Measurements from ENCODE around the gene IRX6.

IRX6 gene

GRCh38 chr16:55284718-55285099 lies 39.3 kb upstream of the IRX6 start:
- TF ChIP-seq TAF1 (IDR thresholded peaks at IDR 0.05; ENCODE audit: low read depth, low read length): no peak
- no peak for TF ChIP-seq POU2F2 (IDR thresholded peaks at IDR 0.05; ENCODE audit: low read depth, low read length)
- no peak for TF ChIP-seq PAX5 (IDR thresholded peaks at IDR 0.05; ENCODE audit: insufficient read depth, low read length, severe bottlenecking)
- no peak for TF ChIP-seq POLR2AphosphoS5 (IDR thresholded peaks at IDR 0.05; ENCODE audit: low read depth, low read length)
- no peak for TF ChIP-seq POLR2A (IDR thresholded peaks at IDR 0.05; ENCODE audit: low read depth, low read length)
- no peak for TF ChIP-seq SPI1 (IDR thresholded peaks at IDR 0.05; ENCODE audit: low read depth, low read length)
- no peak for FAIRE-seq
- no peak for DNase-seq (ENCODE audit: insufficient read length, low spot score)

- no peak for DNase-seq (ENCODE audit: insufficient read length, low spot score)
- TF ChIP-seq POLR2A (IDR thresholded peaks at IDR 0.05; ENCODE audit: low read depth, low read length): no peak
- TF ChIP-seq PAX5 (IDR thresholded peaks at IDR 0.05; ENCODE audit: insufficient read depth, low read length, severe bottlenecking): no peak
- TF ChIP-seq POU2F2 (IDR thresholded peaks at IDR 0.05; ENCODE audit: low read depth, low read length): no peak
- no peak for TF ChIP-seq SPI1 (IDR thresholded peaks at IDR 0.05; ENCODE audit: low read depth, low read length)
- TF ChIP-seq POLR2AphosphoS5 (IDR thresholded peaks at IDR 0.05; ENCODE audit: low read depth, low read length): no peak
- no peak for TF ChIP-seq TAF1 (IDR thresholded peaks at IDR 0.05; ENCODE audit: low read depth, low read length)
- FAIRE-seq: no peak
These were observed 38.4 kb upstream of the IRX6 start for GRCh38 chr16:55285586-55285985.

- no peak for DNase-seq (ENCODE audit: insufficient read length, low spot score)
- FAIRE-seq: no peak
- TF ChIP-seq POLR2AphosphoS5 (IDR thresholded peaks at IDR 0.05; ENCODE audit: low read depth, low read length): no peak
- no peak for TF ChIP-seq PAX5 (IDR thresholded peaks at IDR 0.05; ENCODE audit: insufficient read depth, low read length, severe bottlenecking)
- TF ChIP-seq POU2F2 (IDR thresholded peaks at IDR 0.05; ENCODE audit: low read depth, low read length): no peak
- TF ChIP-seq SPI1 (IDR thresholded peaks at IDR 0.05; ENCODE audit: low read depth, low read length): no peak
- TF ChIP-seq TAF1 (IDR thresholded peaks at IDR 0.05; ENCODE audit: low read depth, low read length): no peak
- TF ChIP-seq POLR2A (IDR thresholded peaks at IDR 0.05; ENCODE audit: low read depth, low read length): no peak
These were observed 34.6 kb upstream of the IRX6 start for GRCh38 chr16:55289353-55289752.

GRCh38 chr16:55291847-55292246 lies 32.2 kb upstream of the IRX6 start:
- FAIRE-seq: no peak
- no peak for DNase-seq (ENCODE audit: insufficient read length, low spot score)
- TF ChIP-seq POLR2A (IDR thresholded peaks at IDR 0.05; ENCODE audit: low read depth, low read length) (no peak), POU2F2 (IDR thresholded peaks at IDR 0.05; ENCODE audit: low read depth, low read length) (no peak), PAX5 (IDR thresholded peaks at IDR 0.05; ENCODE audit: insufficient read depth, low read length, severe bottlenecking) (no peak), POLR2AphosphoS5 (IDR thresholded peaks at IDR 0.05; ENCODE audit: low read depth, low read length) (no peak), SPI1 (IDR thresholded peaks at IDR 0.05; ENCODE audit: low read depth, low read length) (no peak), TAF1 (IDR thresholded peaks at IDR 0.05; ENCODE audit: low read depth, low read length) (no peak)

GRCh38 chr16:55292491-55292890 lies 31.5 kb upstream of the IRX6 start:
- DNase-seq (ENCODE audit: insufficient read length, low spot score) (no peak), FAIRE-seq (no peak)
- TF ChIP-seq POLR2A (IDR thresholded peaks at IDR 0.05; ENCODE audit: low read depth, low read length) (no peak), POLR2AphosphoS5 (IDR thresholded peaks at IDR 0.05; ENCODE audit: low read depth, low read length) (no peak), SPI1 (IDR thresholded peaks at IDR 0.05; ENCODE audit: low read depth, low read length) (no peak), PAX5 (IDR thresholded peaks at IDR 0.05; ENCODE audit: insufficient read depth, low read length, severe bottlenecking) (no peak), POU2F2 (IDR thresholded peaks at IDR 0.05; ENCODE audit: low read depth, low read length) (no peak), TAF1 (IDR thresholded peaks at IDR 0.05; ENCODE audit: low read depth, low read length) (no peak)

- DNase-seq (ENCODE audit: insufficient read length, low spot score): no peak
- no peak for TF ChIP-seq TAF1 (IDR thresholded peaks at IDR 0.05; ENCODE audit: low read depth, low read length)
- no peak for TF ChIP-seq SPI1 (IDR thresholded peaks at IDR 0.05; ENCODE audit: low read depth, low read length)
- TF ChIP-seq PAX5 (IDR thresholded peaks at IDR 0.05; ENCODE audit: insufficient read depth, low read length, severe bottlenecking): no peak
- no peak for TF ChIP-seq POLR2AphosphoS5 (IDR thresholded peaks at IDR 0.05; ENCODE audit: low read depth, low read length)
- no peak for FAIRE-seq
These were observed 29.9 kb upstream of the IRX6 start for GRCh38 chr16:55294129-55294528.

- FAIRE-seq (no peak), DNase-seq (ENCODE audit: insufficient read length, low spot score) (no peak)
These were observed 29.1 kb upstream of the IRX6 start for GRCh38 chr16:55294931-55295342.

GRCh38 chr16:55297062-55297909 lies 26.7 kb upstream of the IRX6 start:
- FAIRE-seq: no peak
- no peak for DNase-seq (ENCODE audit: insufficient read length, low spot score)
- TF ChIP-seq POLR2A (IDR thresholded peaks at IDR 0.05; ENCODE audit: low read depth, low read length) (no peak), SPI1 (IDR thresholded peaks at IDR 0.05; ENCODE audit: low read depth, low read length) (no peak), TAF1 (IDR thresholded peaks at IDR 0.05; ENCODE audit: low read depth, low read length) (no peak), PAX5 (IDR thresholded peaks at IDR 0.05; ENCODE audit: insufficient read depth, low read length, severe bottlenecking) (no peak)

More at GRCh38 chr16:55294931-55295342, 29.1 kb upstream of the IRX6 start:
- TF ChIP-seq POLR2AphosphoS5 (IDR thresholded peaks at IDR 0.05; ENCODE audit: low read depth, low read length): no peak
- TF ChIP-seq POLR2A (IDR thresholded peaks at IDR 0.05; ENCODE audit: low read depth, low read length): no peak
- no peak for TF ChIP-seq PAX5 (IDR thresholded peaks at IDR 0.05; ENCODE audit: insufficient read depth, low read length, severe bottlenecking)

- TF ChIP-seq POU2F2 (IDR thresholded peaks at IDR 0.05; ENCODE audit: low read depth, low read length): no peak
- DNase-seq (ENCODE audit: insufficient read length, low spot score) (no peak), FAIRE-seq (no peak)
These were observed 26.0 kb upstream of the IRX6 start for GRCh38 chr16:55297910-55298479.

- FAIRE-seq: no peak
- DNase-seq (ENCODE audit: insufficient read length, low spot score): no peak
- no peak for TF ChIP-seq POLR2A (IDR thresholded peaks at IDR 0.05; ENCODE audit: low read depth, low read length)
- no peak for TF ChIP-seq POLR2AphosphoS5 (IDR thresholded peaks at IDR 0.05; ENCODE audit: low read depth, low read length)
- TF ChIP-seq SPI1 (IDR thresholded peaks at IDR 0.05; ENCODE audit: low read depth, low read length): no peak
- no peak for TF ChIP-seq TAF1 (IDR thresholded peaks at IDR 0.05; ENCODE audit: low read depth, low read length)
- TF ChIP-seq POU2F2 (IDR thresholded peaks at IDR 0.05; ENCODE audit: low read depth, low read length): no peak
- no peak for TF ChIP-seq PAX5 (IDR thresholded peaks at IDR 0.05; ENCODE audit: insufficient read depth, low read length, severe bottlenecking)
These were observed 22.5 kb upstream of the IRX6 start for GRCh38 chr16:55301385-55302008.
